Measurements from ENCODE around the gene LONRF3.

Gene LONRF3

GRCh38 chrX:119040432-119040831 lies 66.0 kb downstream of the LONRF3 start:
- no peak for DNase-seq

GRCh38 chrX:119041175-119041574 lies 66.8 kb downstream of the LONRF3 start:
- no peak for DNase-seq

GRCh38 chrX:119042040-119042439 lies 67.6 kb downstream of the LONRF3 start:
- DNase-seq = no peak

- DNase-seq = no peak
Observed at GRCh38 chrX:119042996-119043395, 68.6 kb downstream of the LONRF3 start.

- DNase-seq = no peak
Observed at GRCh38 chrX:119045884-119046283, 71.5 kb downstream of the LONRF3 start.

- DNase-seq = no peak
Observed at GRCh38 chrX:119055687-119056086, 81.3 kb downstream of the LONRF3 start.

- DNase-seq = no peak
Observed at GRCh38 chrX:119062750-119063374, 88.4 kb downstream of the LONRF3 start.

- no peak for DNase-seq
Observed at GRCh38 chrX:119063428-119063827, 89.0 kb downstream of the LONRF3 start.

- peak; percentile 36 for DNase-seq
Observed at GRCh38 chrX:119067023-119067739, 92.8 kb downstream of the LONRF3 start.
